ENCODE measurements around the gene GJC2.

The GJC2 gene

DNA sequence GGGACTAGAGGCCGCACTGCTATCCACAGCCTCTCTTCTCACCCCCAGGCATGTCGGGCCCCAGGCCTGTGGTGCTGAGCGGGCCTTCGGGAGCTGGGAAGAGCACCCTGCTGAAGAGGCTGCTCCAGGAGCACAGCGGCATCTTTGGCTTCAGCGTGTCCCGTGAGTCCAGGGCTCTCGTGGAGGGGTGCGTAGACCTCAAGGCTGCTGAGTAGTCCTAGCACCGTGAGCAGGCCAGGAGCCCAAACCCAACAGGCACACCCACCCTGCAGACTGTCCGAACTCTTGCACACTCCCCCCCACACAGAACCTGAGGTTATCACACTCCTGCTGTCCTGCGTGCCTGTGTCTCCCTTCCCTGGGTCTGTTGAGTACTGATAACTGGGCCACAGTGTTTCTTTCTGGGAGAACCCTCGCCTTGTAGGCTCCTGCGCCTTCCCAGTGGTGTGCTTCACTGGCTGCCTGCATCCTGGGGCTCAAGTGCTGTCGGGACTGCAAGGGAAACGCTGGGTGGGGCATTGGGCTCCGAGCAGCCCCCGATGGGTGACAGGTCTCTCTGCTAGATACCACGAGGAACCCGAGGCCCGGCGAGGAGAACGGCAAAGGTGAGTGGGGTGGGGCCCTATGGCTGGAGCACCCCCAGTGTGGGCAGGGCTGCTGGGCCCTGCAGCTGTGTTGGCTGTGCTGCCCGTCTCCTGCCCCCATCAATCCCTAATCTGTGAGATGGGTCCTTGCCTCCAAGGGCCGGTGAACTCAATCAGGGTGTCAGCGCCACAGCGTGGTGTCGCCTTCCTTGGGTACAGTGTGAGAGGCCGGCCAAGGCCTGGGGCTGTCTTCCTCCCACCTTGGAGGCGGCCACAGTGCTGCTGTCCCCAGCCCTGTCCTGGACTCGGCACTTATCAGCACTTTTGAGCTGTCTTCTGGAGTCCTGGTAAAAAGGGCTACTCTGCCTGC, 4.0 kb upstream of the GJC2 start:
- DNase-seq: no peak

- DNase-seq: no peak
Observed at GRCh38 chr1:228146417-228147150, 3.1 kb upstream of the GJC2 start.

DNA sequence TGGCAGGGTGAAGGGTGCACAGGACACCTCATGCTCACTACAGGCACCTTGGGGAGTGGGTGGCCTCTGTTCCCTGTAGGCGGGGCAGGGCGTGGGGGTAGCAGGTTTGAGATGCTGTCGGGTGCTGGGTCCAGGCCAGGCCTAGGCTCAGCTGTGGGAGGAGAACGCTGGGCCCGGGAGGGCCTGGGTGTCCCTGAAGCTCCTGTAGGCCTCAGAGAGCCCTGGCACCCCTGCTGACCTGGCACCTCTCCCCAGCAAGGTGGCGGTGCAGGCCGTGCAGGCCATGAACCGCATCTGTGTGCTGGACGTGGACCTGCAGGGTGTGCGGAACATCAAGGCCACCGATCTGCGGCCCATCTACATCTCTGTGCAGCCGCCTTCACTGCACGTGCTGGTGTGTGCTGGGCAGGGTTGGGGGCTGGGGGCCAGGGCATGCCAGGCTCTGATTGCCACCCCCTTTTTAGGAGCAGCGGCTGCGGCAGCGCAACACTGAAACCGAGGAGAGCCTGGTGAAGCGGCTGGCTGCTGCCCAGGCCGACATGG, 2.5 kb upstream of the GJC2 start:
- no peak for DNase-seq

GRCh38 chr1:228147768-228148167, 2.0 kb upstream of the GJC2 start:
- no peak for DNase-seq

- no peak for DNase-seq
Observed at GRCh38 chr1:228148196-228148861, 1.4 kb upstream of the GJC2 start.

DNA sequence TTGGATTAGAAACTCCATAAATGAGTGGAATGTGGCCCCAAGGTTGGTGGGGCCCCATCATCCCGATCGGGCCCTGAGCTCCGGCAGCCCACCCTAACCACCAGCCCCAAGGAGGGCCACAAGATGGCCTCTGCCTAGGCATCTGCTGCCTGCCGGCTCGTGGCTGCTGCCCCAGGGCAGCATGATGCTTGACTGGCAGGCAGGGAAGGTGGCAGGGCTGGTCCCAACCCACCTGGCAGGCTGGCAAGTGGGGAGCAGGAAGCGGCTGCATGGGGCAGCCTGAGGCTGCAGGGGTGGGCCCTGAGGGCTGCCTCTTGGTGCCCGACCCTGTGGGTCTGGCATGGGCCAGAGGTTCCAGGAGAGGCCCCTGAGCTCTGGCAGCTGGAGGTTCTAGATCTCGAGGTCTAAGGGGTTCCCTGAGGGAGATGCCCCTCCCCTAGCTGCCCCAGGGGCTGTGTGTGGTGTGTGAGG, 760 bp upstream of the GJC2 start:
- DNase-seq: no peak

DNA sequence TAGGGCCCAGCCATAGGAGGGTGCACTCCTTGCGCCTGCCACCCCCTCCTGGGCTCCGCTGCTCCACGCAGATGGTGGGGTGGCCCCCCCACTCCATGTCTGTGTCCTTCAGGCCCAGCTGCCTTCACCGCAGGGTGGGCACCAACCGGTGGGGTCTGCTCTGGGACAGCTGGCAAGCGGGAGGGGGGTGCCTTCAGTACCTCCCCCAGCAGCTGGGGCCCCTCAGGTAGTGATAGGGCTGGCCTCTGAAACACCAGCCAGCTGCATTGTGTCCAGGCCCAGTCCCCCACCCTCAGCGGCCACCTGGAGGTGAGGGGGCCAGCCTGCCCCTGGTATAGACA, 360 bp downstream of the GJC2 start:
- no peak for DNase-seq

DNA sequence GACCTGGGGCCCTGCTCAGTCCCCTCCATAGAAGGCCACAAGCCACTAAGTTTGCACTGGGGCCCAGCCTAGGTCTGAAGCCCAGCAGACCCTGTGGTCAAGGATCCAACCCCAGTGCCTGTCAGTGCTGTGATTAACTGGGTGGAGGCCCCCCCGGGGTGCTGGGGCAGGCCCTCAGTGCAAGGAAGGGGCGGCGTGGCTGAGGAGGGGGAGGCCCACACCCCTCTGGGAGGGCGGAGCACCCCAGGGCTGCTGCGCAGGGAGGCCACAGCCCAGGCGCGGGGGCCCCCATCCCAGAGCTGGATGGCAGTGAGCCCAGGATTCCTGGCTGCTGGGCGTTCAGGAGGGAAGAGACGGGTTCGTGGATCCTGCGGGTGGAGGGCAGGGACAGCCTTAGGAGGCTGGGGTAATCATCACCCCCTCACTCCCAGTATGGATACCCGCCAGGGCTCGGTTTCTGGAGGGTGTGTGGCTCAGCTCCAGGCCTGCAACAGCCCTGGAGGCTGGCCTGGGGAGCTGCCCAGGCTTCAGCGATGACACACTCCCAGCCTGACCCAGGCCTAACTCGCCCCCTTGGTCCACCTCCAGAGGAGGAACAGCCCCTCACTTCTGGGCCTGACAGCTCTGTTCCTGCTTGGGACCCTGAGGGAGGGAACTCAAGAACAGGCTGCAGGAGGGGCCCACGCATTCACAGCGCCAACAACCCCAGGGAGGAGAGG, 890 bp downstream of the GJC2 start:
- peak; percentile 60 for DNase-seq

- no peak for DNase-seq
Observed at GRCh38 chr1:228151180-228151925, 1.6 kb downstream of the GJC2 start.

DNA sequence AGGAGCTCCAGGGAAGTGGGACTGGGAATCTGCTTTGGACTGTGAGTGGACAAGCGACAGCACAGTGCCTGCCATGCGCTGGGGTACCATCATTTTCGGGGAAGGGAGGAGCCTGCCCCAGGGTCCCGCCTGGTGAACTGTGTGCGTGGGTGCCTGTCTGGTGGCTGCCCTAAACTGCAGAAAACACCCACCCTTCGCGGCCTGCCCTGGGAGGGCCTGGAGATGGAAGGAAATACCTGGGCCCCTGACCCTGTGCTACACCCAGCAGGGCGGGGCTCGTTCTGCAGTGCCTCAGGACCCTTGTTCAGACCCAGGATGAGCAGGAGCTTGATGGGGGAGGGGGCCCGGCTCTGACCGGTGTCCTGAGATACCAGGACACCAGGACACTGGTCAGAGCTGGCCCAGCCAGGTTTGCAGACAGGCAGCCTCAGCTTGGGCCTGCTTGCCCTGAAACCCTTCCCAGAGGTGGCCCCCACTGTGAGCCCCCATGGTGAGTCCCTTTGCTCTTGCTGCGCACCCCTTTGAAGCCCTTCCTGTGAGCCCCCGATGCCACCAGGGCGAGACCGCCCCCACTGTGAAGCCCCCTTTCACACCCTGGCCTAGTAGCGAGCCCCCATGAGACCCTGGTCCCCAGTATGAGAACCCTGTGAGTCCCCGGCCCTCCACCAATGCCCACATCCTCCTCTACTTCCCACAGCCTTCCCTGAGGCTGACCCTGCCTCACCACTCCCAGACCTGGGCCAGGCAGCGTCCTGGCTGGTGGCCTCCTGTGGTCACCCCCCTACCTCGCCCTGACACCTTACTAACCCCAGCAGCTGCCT, 2.6 kb downstream of the GJC2 start:
- DNase-seq: no peak

DNA sequence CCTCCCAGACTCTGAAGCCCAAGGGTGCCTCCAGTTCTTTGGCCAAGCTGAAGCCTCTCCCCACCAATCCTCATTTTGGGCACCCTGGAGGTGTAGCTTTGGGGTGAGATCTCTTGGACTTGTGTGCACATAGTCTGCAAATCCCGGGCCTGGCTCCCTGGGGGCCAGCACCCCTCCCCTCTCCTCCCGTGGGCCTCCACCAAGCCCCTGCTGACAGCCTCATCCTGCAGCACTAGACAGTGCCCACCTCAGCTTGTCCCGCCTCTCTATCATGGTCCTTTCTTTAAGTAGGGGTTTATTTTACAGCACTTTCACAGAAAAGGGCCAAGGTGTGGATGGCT, 3.2 kb downstream of the GJC2 start:
- no peak for DNase-seq

DNA sequence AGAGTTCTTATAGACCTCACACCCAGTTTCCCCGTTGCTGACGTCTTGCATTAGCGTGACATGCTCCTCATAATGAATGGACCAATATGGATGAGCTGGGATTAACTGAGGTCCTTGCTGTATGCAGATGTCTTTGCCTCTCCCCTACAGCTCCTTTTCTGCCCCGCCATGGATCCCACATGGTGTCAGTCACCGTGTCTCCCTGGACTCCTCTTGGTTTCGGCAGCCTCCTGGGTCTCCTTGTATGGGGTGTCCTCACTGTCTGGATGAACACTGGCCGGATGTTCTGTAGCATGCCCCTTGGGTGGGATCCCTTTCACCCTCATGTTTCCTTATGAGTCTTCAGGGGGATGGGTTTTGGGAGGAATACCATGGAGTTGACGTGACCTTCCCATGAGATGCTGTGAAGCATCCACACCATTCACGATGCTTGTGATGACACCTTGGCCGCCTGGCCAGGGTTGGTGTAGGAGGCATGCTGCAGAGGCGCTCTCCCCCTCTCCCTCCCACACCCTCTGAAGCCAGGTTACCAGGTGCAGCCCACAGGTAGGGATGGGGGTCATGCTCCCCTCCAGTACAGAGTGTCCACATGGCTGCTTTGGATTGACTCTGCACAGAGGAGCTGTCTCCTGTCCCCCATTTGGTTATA, 4.4 kb downstream of the GJC2 start:
- DNase-seq: no peak

- DNase-seq: no peak
Observed at GRCh38 chr1:228154670-228155571, 5.2 kb downstream of the GJC2 start.

- DNase-seq: no peak
Observed at GRCh38 chr1:228155596-228156514, 6.1 kb downstream of the GJC2 start.

DNA sequence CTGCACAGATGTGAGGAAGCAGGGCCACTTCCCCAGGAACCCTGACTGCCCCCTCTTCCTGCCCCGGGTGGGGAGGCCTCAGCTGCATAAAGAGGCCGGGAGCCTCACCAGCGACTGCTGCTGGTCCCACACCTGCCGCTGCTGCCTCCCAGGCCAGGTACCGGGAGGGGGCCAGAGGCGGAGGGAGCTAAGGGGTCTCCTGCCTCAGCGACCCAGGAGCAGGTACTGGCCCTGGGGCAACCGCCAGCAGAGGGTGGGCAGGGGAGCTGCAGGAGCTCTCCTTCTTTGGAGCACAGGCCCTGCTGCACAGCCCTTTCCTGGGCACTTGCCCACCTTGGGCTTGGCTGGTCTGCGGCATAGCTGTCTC, 6.8 kb downstream of the GJC2 start:
- no peak for DNase-seq

GRCh38 chr1:228156941-228157728, 7.4 kb downstream of the GJC2 start:
- no peak for DNase-seq

GRCh38 chr1:228157729-228158126, 8.0 kb downstream of the GJC2 start:
- no peak for DNase-seq
